PFSK-1 (cell line): ENCODE data around the gene RPUSD4. TPM values are rescaled to one million over a fixed set of nuclear protein-coding genes. Genes with fewer than 3 reads are reported as not detected.

Experiments used
- FOXP2 ChIP-seq: optimal IDR thresholded peaks from 2 replicates; pipeline ENCODE3; 2011; ENCODE audit warnings: borderline replicate concordance, control low read depth, inconsistent platforms; ENCODE audit not compliant: insufficient read depth; ENCODE audit errors: extremely low read length, extremely low read depth
- POLR2AphosphoS5 ChIP-seq: IDR thresholded peaks from 2 replicates; pipeline ENCODE4 v1.6.1; 2012; ENCODE audit warnings: low read depth, mild to moderate bottlenecking, control low read depth, low read length, moderate library complexity
- REST ChIP-seq, 2 experiments: IDR thresholded peaks; 2 replicates each; pipeline versions ENCODE4 v1.6.1 to v1.8.0; 2011 to 2012; ENCODE audit warnings: low read depth in 2 of 2, low read length in 2 of 2, control low read depth in 1 of 2, inconsistent platforms in 1 of 2, mild to moderate bottlenecking in 1 of 2, moderate library complexity in 1 of 2; ENCODE audit not compliant: insufficient read depth in 1 of 2
- SIN3A ChIP-seq: IDR thresholded peaks from 2 replicates; pipeline ENCODE4 v1.6.1; 2012; ENCODE audit warnings: mild to moderate bottlenecking, low read length, moderate library complexity, borderline replicate concordance; ENCODE audit not compliant: insufficient read depth
- TAF1 ChIP-seq: IDR thresholded peaks from 2 replicates; pipeline ENCODE4 v1.6.1; 2012; ENCODE audit warnings: low read length, control low read depth, borderline replicate concordance; ENCODE audit not compliant: insufficient read depth
- polyA plus RNA-seq: library from polyadenylated mRNA; unstranded; fragments of >200 nt; gene quantifications from one replicate; pipeline ENCODE4 v1.2.1, GENCODE V29; 2012; ENCODE audit warnings: low read depth, missing spikeins; ENCODE audit not compliant: insufficient read length

Gene RPUSD4
- polyA plus RNA-seq: 48.5 TPM

- TF ChIP-seq FOXP2 (peak; percentile 77), REST (IDR thresholded peaks at IDR 0.05; ENCODE audit: insufficient read depth in 1 of 2, low read depth in 2 of 2, low read length in 2 of 2) (0 out of 4 replicates have a peak, but pooled peaks of 1 of the 2 experiments have one; percentile 6), TAF1 (peak; percentile 97), SIN3A (peak; percentile 92), POLR2AphosphoS5 (peak; percentile 99)
Observed at GRCh38 chr11:126211236-126212088, at the start of gene RPUSD4, which contains the start of gene FAM118B. Gene RPUSD4, minus strand, starts transcription at chr11:126211650. Its CDS starts 12 bp downstream, at chr11:126211638. Gene FAM118B, plus strand, starts transcription at chr11:126211782. Its CDS starts 23,220 bp downstream, at chr11:126235002.

- TF ChIP-seq FOXP2 (no peak), REST (IDR thresholded peaks at IDR 0.05; ENCODE audit: insufficient read depth in 1 of 2, low read depth in 2 of 2, low read length in 2 of 2) (no peak), POLR2AphosphoS5 (no peak), TAF1 (no peak), SIN3A (no peak)
Observed at GRCh38 chr11:126257764-126258163, 46.3 kb upstream of the RPUSD4 start.

- TF ChIP-seq FOXP2 (no peak), REST (IDR thresholded peaks at IDR 0.05; ENCODE audit: insufficient read depth in 1 of 2, low read depth in 2 of 2, low read length in 2 of 2) (no peak), TAF1 (no peak), POLR2AphosphoS5 (no peak), SIN3A (no peak)
Observed at GRCh38 chr11:126257144-126257543, 45.7 kb upstream of the RPUSD4 start.

GRCh38 chr11:126256216-126256615, 44.8 kb upstream of the RPUSD4 start:
- TF ChIP-seq REST (IDR thresholded peaks at IDR 0.05; ENCODE audit: insufficient read depth in 1 of 2, low read depth in 2 of 2, low read length in 2 of 2) (no peak), SIN3A (no peak), POLR2AphosphoS5 (no peak), FOXP2 (no peak), TAF1 (no peak)
